Endometrial microvascular endothelial cells (primary cell): Measurements from ENCODE around the gene ERI2. TPM values are rescaled to one million over a fixed set of nuclear protein-coding genes. Genes with fewer than 3 reads are reported as not detected.
"Not testable (repeated sequence)": the region's sequence is repeated elsewhere in the genome, so short reads cannot be mapped to it uniquely, and the experiment has no call there.

Experiments
- in situ Hi-C: cut with HindIII; loops from 2 replicates; pipeline ENCODE4 v1.10.0; 2017; ENCODE audit warnings: low sequenced_read_pairs, low pct_unique_long_range_greater_than_20kb; ENCODE audit errors: inconsistent ontology term
- total RNA-seq: library from RNA; depleted of rRNA; stranded (reverse); fragments of >200 nt; gene quantifications from one replicate; pipeline ENCODE4 v1.2.3, GENCODE V29; 2015; ENCODE audit errors: inconsistent ontology term

ERI2 gene
- total RNA-seq, 1 donor from 2014 or later: 27.0 TPM

DNA sequence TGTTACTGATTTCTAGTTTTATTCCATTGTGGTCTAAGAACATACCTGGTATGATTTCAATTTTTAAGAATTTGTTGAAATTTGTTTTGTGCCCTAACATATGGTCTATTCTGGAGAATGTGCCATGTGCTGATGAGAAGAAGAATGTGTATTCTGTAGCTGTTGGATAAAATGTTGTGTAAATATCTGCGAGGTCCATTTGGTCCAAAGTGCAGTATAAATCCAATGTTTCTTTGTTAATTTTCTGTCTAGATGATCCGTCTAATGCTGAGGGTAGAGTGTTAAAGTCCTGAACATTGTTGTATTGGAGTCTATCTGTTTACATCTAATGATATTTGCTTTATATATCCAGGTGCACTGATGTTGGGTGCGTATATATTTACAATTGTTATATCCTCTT lies 32.6 kb downstream of the ERI2 start:
- in situ Hi-C loops: no loop called here

GRCh38 chr16:20768818-20769217 lies 37.5 kb downstream of the ERI2 start:
- in situ Hi-C loops: no loop called here

DNA sequence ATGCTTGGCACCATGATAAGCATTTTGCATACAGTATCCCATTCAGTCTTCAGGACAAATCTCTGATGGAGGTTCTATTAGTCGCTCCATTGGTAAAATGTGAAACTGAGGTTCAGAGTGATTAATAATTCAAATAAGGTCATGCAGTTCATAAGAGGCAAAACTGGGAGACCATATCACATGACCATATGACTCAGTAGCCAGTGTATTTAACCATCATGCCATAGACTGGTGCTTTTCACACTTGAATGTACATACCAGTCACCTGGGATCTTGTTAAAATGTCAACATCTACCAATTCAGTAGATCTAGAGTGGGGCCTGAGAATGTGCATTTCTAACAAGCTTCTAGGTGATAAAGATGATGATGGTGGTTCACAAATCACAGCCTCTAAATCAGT lies 38.2 kb downstream of the ERI2 start:
- in situ Hi-C loops: no loop called here

DNA sequence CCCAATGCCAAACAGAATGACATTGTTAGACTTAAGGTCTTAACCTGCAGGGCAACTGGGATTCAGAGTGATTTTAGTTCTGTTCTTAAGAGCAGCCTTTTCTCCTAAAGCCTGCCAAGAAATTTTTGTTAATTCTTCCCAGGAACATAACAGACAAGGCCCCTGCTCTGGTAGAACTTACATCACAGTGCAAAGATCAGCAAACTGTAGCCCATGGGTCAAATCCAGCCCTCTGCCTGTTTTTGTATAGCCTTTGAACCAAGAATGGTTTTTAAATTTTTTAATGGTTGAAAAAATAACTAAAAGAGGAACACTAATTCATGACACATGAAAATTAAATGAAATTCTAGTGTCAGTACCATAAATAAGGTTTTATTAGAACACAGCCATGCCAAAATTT lies 38.7 kb downstream of the ERI2 start:
- in situ Hi-C loops: no loop called here

DNA sequence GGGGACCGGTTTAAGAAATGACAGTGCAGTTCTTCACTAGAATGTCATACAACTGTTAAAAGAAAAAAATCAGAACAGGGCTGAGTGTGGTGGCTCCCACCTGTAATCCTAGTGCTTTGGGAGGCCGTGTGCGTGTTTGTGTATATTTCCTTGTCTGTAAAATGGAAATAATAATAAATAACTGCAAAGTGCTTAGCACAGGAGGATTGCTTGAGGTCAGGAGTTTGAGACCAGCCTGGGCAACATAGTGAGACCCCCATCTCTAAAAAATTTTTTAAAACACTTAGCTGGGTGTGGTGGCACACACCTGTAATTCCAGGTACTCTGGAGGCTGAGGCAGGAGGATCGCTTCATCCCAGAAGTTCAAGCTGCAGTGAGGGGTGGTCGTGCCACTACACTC lies 40.0 kb downstream of the ERI2 start:
- in situ Hi-C loops: no loop called here

DNA sequence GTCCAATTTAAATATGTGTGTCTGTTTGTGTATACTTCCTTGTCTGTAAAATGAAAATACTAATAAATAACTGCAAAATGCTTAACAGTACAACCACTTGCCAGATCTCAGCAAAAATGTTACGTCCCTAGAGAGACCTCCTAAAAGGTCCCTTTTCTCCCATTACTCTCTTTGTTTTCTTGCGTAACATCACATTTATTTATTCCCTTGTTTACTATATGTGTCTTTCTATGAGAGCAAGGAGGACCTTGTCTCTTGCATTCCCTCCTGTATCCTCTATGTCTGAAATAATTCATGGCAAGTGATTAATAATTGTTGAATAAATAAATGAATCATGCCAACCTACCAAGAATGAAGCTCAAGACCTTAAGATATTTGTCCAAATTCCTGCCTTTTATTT lies 40.5 kb downstream of the ERI2 start:
- in situ Hi-C loops: no loop called here

- in situ Hi-C loops: not testable (repeated sequence)
Observed at GRCh38 chr16:20764448-20764847, 41.8 kb downstream of the ERI2 start.

DNA sequence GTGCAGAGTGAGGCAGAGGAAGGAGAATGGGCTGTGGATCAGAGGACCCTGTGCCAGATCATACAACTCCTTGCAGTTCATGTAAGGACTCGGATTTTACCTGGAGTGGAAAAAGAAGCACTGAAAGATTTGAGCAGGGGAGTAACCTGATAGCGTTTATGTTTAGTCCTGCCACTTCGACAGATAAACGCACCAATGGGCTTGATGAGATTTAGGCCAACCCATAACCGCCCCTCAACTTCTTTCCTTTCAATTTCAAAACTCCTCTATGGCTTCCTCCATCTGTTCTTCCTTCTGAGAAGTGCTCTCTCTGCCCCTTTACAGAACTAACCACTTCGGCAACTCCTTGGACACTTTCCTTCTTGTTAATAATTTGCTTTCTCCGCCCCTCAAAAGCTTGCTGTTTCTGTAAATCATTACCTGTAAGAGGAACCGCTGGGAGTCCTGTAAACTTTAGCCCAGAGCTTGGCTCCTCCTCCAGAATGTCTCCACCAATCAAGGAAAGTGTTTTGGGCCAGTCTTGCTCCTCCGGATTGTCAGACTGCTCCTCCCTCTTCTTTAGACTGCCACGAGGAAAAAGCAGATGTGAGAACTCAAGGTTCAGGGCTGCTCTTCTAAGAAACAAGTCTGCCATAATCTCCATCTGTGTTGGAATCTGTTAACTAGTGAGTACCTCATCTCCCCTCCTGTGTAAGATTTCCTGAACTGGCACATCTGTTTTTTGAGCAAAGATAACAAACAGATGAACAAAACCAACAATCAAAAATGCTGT lies 42.6 kb downstream of the ERI2 start, which contains the start of gene ACSM3:
TSS of gene ACSM3 (plus strand) at position 554 of the 772 bp plus-strand sequence. CDS start 6,021 bp downstream, outside the sequence.
- in situ Hi-C loops: no loop called here

DNA sequence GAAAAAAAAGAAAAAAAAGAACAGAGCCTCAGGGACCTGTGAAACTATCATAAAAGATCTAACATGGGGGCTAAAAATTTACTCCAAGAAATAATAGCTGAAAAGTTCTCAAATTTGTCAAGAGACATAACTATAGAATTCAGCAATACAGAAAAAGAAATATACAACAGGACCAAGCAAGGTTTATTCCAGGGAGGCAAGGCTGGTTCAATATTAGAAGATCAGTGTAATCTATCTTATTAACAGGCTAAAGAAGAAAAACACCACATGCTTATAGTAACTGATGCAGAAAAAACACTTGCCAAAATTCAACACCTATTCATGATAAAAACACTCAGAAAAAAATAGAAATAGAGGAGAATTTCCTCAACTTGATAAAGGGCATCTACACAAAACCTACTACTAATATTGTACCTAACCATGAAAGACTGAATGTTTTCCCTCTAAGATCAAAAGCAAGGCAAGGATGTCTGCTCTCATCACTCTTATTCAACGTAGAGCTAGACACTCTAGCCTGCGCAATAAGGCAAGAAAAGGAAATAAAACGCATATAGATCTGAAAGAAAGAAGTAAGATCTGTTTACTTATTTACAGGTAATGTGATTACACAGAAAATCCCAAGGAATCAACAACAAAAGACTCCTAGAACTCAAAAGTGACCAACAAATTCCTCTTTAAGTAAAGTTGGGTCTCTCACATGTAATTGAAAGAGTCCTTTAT lies 43.7 kb downstream of the ERI2 start:
- in situ Hi-C loops: no loop called here

GRCh38 chr16:20761175-20761574 lies 45.1 kb downstream of the ERI2 start:
- in situ Hi-C loops: no loop called here

GRCh38 chr16:20760346-20760745 lies 45.9 kb downstream of the ERI2 start:
- in situ Hi-C loops: no loop called here

DNA sequence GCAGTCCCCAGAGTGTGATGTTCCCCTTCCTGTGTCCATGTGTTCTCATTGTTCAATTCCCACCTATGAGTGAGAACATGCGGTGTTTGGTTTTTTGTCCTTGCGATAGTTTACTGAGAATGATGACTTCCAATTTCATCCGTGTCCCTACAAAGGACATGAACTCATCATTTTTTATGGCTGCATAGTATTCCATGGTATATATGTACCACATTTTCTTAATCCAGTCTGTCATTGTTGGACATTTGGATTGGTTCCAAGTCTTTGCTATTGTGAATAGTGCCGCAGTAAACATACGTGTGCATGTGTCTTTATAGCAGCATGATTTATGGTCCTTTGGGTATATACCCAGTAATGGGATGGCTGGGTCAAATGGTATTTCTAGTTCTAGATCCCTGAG lies 50.5 kb downstream of the ERI2 start:
- in situ Hi-C loops: not testable (repeated sequence)

DNA sequence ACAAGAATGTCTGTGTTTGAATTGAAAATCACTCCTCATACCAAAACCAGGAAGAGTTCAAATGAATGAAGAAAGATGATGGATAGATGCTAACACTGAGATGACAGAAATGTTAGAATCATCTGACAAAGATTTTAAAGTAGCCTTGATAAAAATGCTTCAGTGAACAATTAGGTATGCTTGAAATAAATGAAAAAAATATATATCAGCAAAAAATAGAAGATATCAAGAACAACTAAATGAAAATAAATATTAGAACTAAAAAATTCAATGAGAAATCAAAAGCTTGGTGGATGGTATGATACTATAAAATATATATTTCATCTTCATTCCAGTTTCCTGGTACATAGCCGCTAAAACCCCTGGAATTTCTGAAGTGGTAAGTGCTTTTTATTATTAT lies 51.0 kb downstream of the ERI2 start:
- in situ Hi-C loops: no loop called here

- in situ Hi-C loops: no loop called here
Observed at GRCh38 chr16:20753727-20754126, 52.5 kb downstream of the ERI2 start.

- in situ Hi-C loops: no loop called here
Observed at GRCh38 chr16:20750558-20750957, 55.7 kb downstream of the ERI2 start.

GRCh38 chr16:20749474-20749873 lies 56.8 kb downstream of the ERI2 start:
- in situ Hi-C loops: no loop called here

GRCh38 chr16:20747030-20747816 lies 59.0 kb downstream of the ERI2 start:
- in situ Hi-C loops: no loop called here

- in situ Hi-C loops: no loop called here
Observed at GRCh38 chr16:20746461-20746860, 59.8 kb downstream of the ERI2 start.
